Hepatocyte (in vitro differentiated cells): Measurements from ENCODE around the gene ARHGEF12. TPM values are rescaled to one million over a fixed set of nuclear protein-coding genes. Genes with fewer than 3 reads are reported as not detected.

ENCODE experiments used
- DNase-seq: peaks from one replicate; pipeline ENCODE4 v3.0.0-alpha.2; 2016; ENCODE audit warnings: low spot score
- H2AFZ ChIP-seq: fragments of 200-600 bp; sonication (generic); 2 replicates; pipeline ENCODE4 v1.6.0; 2016; ENCODE audit warnings: antibody characterized with exemption, mild to moderate bottlenecking
- H3K27ac ChIP-seq: fragments of 200-600 bp; sonication (generic); 2 replicates; pipeline ENCODE4 v1.5.1; 2016; ENCODE audit warnings: mild to moderate bottlenecking
- H3K27me3 ChIP-seq: fragments of 200-600 bp; sonication (generic); 2 replicates; pipeline ENCODE4 v1.6.1; 2016
- H3K36me3 ChIP-seq: fragments of 200-600 bp; sonication (generic); replicated peaks from 2 replicates; pipeline ENCODE4 v1.5.1; 2016; ENCODE audit warnings: low read depth; ENCODE audit not compliant: insufficient read depth
- H3K4me1 ChIP-seq: fragments of 200-600 bp; sonication (generic); 2 replicates; pipeline ENCODE4 v1.5.1; 2016; ENCODE audit warnings: mild to moderate bottlenecking, moderate library complexity; ENCODE audit not compliant: insufficient read depth
- H3K4me2 ChIP-seq: fragments of 200-600 bp; sonication (generic); 2 replicates; pipeline ENCODE4 v1.6.0; 2016
- H3K4me3 ChIP-seq: fragments of 200-600 bp; sonication (generic); 2 replicates; pipeline ENCODE4 v1.5.1; 2016; ENCODE audit warnings: mild to moderate bottlenecking
- H3K79me2 ChIP-seq: fragments of 200-600 bp; sonication (generic); 2 replicates; pipeline ENCODE4 v1.6.0; 2017; ENCODE audit warnings: mild to moderate bottlenecking
- H3K9me2 ChIP-seq: fragments of 200-600 bp; sonication (generic); replicated peaks from 2 replicates; pipeline ENCODE4 v1.6.0; 2017; ENCODE audit warnings: mild to moderate bottlenecking; ENCODE audit not compliant: insufficient read depth
- H3K9me3 ChIP-seq: fragments of 200-600 bp; sonication (generic); 2 replicates; pipeline ENCODE4 v1.5.1; 2016; ENCODE audit warnings: low read depth, mild to moderate bottlenecking
- H4K20me1 ChIP-seq: fragments of 200-600 bp; sonication (generic); 2 replicates; pipeline ENCODE4 v1.6.0; 2016; ENCODE audit warnings: mild to moderate bottlenecking; ENCODE audit not compliant: insufficient read depth, poor library complexity, severe bottlenecking
- EZH2 ChIP-seq: fragments of 200-600 bp; sonication (generic); IDR thresholded peaks from 2 replicates; pipeline ENCODE4 v1.6.1; 2016; ENCODE audit warnings: antibody characterized with exemption, mild to moderate bottlenecking, borderline replicate concordance
- EZH2phosphoT487 ChIP-seq: fragments of 200-600 bp; sonication (generic); IDR thresholded peaks from one replicate; pipeline ENCODE4 v1.6.1; 2018; ENCODE audit warnings: antibody characterized with exemption, mild to moderate bottlenecking, low read depth, moderate library complexity; ENCODE audit not compliant: unreplicated experiment, severe bottlenecking
- WGBS: methylation state at CpG from one replicate; pipeline ENCODE4 v1.1.6; 2016; ENCODE audit warnings: low lambda C conversion rate; ENCODE audit errors: missing lambda C conversion rate; 5-methylcytosine and 5-hydroxymethylcytosine counted together
- polyA plus RNA-seq: library from polyadenylated mRNA; unstranded; fragments of >200 nt; fragmentation: Nextera tagmentation; extraction: Ambion mirVana; gene quantifications from 2 replicates; pipeline ENCODE4 v1.2.1, GENCODE V29; 2016
- total RNA-seq: library from RNA; depleted of rRNA; stranded (reverse); fragments of >200 nt; gene quantifications from 2 replicates; pipeline ENCODE4 v1.2.3, GENCODE V29; 2014
- TF ChIP-seq, protein P1 (sequence below): fragments of 200-600 bp; sonication (generic); IDR thresholded peaks from 2 replicates; pipeline ENCODE4 v1.5.1; 2016; ENCODE audit warnings: antibody characterized with exemption, mild to moderate bottlenecking; ENCODE audit not compliant: poor library complexity

The ARHGEF12 gene
- total and polyA plus RNA-seq, 2 experiments from 2014 or later: 21.2 to 75.1 TPM

DNA sequence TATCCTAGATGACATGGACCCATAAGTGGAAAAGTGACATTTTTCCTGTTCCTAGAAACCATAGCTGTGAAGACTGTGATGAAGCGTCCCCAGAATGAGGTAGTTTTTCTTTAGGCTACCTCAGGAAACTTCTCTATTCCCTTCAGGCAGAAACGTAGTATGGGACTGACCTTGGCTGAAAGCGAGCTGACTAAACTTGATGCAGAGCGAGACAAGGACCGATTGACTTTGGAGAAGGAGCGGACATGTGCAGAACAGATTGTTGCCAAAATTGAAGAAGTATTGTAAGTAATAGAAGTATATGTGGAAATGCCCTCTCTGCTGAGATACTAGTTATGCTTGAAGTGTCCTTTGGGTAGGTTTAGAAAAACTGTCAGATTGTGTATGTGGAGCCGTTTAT lies 110.6 kb downstream of the ARHGEF12 start:
- Histone ChIP-seq H3K9me3 (no peaks in the 10 kb centered on the region), H4K20me1 (no peaks in the 10 kb centered on the region), H2AFZ (no peak overlapping the region), H3K4me1 (no peaks in the 10 kb centered on the region), H3K4me2 (no peak overlapping the region), H3K79me2 (peaks cover 2% of the 10 kb centered on the region), H3K36me3 (no peaks in the 10 kb centered on the region), H3K9me2 (no peaks in the 10 kb centered on the region), H3K27ac (no peak overlapping the region), H3K4me3 (no peak overlapping the region), H3K27me3 (no peaks in the 10 kb centered on the region)
- 97% methylated on average over 7 of the region's 7 CpGs for WGBS
- DNase-seq: no peak
- TF ChIP-seq EZH2: no peak
- TF ChIP-seq EZH2phosphoT487: no peak
- TF ChIP-seq, protein P1, sequence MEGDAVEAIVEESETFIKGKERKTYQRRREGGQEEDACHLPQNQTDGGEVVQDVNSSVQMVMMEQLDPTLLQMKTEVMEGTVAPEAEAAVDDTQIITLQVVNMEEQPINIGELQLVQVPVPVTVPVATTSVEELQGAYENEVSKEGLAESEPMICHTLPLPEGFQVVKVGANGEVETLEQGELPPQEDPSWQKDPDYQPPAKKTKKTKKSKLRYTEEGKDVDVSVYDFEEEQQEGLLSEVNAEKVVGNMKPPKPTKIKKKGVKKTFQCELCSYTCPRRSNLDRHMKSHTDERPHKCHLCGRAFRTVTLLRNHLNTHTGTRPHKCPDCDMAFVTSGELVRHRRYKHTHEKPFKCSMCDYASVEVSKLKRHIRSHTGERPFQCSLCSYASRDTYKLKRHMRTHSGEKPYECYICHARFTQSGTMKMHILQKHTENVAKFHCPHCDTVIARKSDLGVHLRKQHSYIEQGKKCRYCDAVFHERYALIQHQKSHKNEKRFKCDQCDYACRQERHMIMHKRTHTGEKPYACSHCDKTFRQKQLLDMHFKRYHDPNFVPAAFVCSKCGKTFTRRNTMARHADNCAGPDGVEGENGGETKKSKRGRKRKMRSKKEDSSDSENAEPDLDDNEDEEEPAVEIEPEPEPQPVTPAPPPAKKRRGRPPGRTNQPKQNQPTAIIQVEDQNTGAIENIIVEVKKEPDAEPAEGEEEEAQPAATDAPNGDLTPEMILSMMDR: no peak

DNA sequence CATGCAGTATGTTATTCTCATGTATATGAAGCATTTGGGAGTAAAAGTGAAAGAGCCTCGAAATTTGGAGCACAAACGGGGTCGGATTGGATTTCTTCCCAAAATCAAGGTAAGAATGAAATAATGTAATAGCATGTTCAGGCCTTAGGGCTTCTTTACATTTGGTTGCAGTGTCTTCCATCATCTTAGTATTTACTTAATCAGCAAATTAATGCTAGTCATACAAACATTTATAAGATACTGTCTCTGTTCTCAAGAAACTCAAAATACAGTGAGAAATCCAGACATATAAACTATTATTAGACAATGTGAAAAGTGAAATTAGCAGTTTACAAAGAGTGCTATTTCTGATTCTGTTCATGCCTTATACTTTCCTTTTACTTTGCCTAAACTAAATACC lies 112.0 kb downstream of the ARHGEF12 start:
- Histone ChIP-seq H3K4me2 (no peak overlapping the region), H3K79me2 (peaks cover 2% of the 10 kb centered on the region), H3K27me3 (no peaks in the 10 kb centered on the region), H3K9me3 (no peaks in the 10 kb centered on the region), H3K9me2 (no peaks in the 10 kb centered on the region), H2AFZ (no peak overlapping the region), H4K20me1 (no peaks in the 10 kb centered on the region), H3K36me3 (no peaks in the 10 kb centered on the region), H3K4me3 (no peak overlapping the region), H3K27ac (no peak overlapping the region), H3K4me1 (no peaks in the 10 kb centered on the region)
- TF ChIP-seq, protein P1: no peak
- TF ChIP-seq EZH2 (no peak), EZH2phosphoT487 (no peak)
- no peak for DNase-seq
- WGBS: 97% methylated on average over 3 of the region's 3 CpGs

DNA sequence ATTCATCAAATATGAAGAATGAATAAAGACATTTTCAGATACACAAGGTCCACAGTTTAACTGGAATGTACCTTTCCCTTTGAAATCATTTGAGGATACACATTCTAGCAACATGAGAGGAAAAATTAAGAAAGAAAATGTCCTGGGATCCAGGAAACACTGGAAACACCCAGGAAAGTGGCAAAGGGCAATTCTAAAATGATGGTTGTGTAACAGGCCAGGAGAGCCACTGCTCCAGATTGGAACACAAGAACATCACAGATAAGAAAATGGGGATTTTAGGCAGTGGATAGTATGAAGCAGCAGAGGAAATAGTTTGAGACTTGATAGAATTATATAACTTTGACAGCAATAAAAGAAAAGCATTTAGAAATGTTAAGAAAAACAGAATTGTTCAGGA lies 119.3 kb downstream of the ARHGEF12 start:
- H4K20me1 ChIP-seq: no peaks in the 10 kb centered on the region
- H3K9me3 ChIP-seq: no peaks in the 10 kb centered on the region
- DNase-seq: no peak
- no peaks in the 10 kb centered on the region for H3K79me2 ChIP-seq
- H2AFZ ChIP-seq: no peak overlapping the region
- H3K36me3 ChIP-seq: no peaks in the 10 kb centered on the region
- H3K4me1 ChIP-seq: no peaks in the 10 kb centered on the region
- H3K27ac ChIP-seq: no peak overlapping the region
- no peak overlapping the region for H3K4me2 ChIP-seq
- TF ChIP-seq EZH2phosphoT487 (no peak), EZH2 (no peak)
- TF ChIP-seq, protein P1: no peak
- H3K4me3 ChIP-seq: no peak overlapping the region
- H3K9me2 ChIP-seq: no peaks in the 10 kb centered on the region
- H3K27me3 ChIP-seq: no peaks in the 10 kb centered on the region

DNA sequence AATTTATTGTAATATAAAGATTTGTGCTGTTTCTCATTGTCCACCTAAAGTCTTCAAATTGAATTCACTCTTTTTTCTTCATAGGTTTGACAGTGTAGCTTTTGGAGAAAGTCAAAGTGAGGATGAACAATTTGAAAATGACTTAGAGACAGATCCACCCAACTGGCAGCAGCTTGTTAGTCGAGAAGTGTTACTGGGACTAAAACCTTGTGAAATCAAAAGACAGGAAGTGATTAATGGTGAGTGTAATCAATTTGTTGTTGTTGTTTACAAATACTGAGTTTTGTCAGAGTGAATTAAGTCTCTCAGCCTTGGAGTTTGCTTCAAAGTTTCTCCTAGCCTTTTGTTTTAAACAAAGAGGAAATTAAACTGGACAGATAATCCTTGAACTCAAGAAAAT lies 121.8 kb downstream of the ARHGEF12 start:
- H3K4me3 ChIP-seq: no peak overlapping the region
- H3K79me2 ChIP-seq: no peaks in the 10 kb centered on the region
- TF ChIP-seq, protein P1: no peak
- no peak for TF ChIP-seq EZH2phosphoT487
- TF ChIP-seq EZH2: no peak
- no peaks in the 10 kb centered on the region for H3K4me1 ChIP-seq
- no peak overlapping the region for H3K27ac ChIP-seq
- H3K9me3 ChIP-seq: no peaks in the 10 kb centered on the region
- H3K36me3 ChIP-seq: peaks cover 7% of the 10 kb centered on the region
- H4K20me1 ChIP-seq: no peaks in the 10 kb centered on the region
- no peak for DNase-seq
- 87% methylated on average over 1 of the region's 1 CpG for WGBS
- no peaks in the 10 kb centered on the region for H3K9me2 ChIP-seq
- H3K4me2 ChIP-seq: no peak overlapping the region
- H2AFZ ChIP-seq: no peak overlapping the region
- no peaks in the 10 kb centered on the region for H3K27me3 ChIP-seq
